Measurements from ENCODE around the gene MEPCE.
A peak's percentile ranks its signal among the peaks of the same experiment; 100 is the strongest.

MEPCE gene

DNA sequence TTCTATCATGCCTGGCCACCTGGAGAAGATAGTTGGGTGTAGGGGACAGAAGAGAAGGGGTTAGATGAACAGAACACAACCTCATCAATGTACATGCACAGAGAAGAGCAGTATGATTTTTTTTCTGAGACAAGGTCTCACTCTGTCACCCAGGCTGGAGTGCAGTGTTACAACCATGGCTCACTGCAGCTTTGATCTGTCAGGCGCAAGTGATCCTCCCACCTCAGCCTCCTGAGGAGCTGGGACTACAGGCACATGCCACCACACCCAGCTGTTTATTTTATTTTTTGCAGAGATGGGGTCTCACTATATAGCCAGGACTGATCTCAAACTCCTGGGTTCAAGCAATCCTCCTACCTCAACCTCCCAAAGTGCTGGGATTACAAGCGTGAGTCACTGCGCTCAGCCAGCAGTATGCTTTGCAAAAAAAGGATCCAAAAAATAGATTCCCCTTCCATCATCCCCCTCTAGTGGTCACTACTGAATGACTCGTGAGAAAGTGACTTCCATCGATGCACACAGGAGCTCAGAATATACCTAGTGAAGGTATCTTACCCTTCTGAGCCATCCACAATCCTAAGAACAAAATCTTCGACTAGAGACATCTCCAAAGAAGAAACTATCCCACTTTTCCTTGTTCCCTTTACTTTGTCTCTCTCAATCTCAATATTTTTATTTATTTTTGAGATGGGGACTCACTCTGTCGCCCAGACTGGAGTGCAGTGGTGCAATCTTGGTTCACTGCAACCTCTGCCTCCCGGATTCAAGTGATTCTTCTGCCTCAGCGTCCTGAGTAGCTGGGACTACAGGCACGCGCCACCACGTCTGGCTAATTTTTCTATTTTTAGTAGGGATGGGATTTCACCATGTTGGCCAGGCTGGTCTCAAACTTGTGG lies 22.1 kb upstream of the MEPCE start:
- FAIRE-seq, result no peak

- FAIRE-seq, result no peak
These were observed 18.5 kb upstream of the MEPCE start for GRCh38 chr7:100411101-100411500.

DNA sequence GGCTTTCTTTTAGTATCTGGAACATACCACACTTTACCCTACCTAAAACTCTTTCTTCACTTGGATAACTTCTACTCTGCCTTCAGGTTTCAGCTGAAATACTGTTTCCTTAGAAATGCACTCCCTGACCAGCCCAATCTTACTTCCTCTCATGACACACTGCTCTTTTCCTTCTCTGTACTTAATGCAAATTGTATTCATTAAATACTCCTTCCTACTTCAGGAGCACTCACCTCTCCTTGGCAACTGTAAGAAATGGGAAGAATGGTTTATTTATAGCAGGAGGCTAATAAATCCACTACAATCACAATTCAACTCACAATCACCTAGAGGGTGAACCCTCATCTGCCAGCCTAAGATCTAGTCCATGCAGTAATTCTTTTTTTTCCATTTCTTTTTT lies 16.3 kb upstream of the MEPCE start:
- no peak for FAIRE-seq

GRCh38 chr7:100413889-100414288 lies 15.7 kb upstream of the MEPCE start:
- no peak for FAIRE-seq

DNA sequence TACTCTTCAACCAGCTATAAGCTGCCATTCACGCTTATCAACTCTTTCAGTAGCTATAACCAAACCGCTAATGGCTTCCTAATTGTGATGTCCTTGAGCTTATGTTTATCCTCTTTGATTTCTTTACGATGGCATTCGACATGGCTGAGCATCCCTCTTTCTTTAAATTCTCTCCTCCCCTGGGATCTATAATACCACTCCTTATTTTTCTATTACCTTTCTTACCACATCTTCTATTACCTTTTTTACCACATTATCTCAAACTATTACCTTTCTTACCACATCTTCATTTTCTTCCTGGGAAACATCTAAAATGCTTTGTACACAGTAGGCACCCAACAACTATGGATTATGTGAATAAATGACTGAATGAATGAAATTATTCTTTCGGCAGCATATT lies 14.2 kb upstream of the MEPCE start:
- no peak for FAIRE-seq

- no peak for FAIRE-seq
These were observed 10.5 kb upstream of the MEPCE start for GRCh38 chr7:100418930-100419659.

DNA sequence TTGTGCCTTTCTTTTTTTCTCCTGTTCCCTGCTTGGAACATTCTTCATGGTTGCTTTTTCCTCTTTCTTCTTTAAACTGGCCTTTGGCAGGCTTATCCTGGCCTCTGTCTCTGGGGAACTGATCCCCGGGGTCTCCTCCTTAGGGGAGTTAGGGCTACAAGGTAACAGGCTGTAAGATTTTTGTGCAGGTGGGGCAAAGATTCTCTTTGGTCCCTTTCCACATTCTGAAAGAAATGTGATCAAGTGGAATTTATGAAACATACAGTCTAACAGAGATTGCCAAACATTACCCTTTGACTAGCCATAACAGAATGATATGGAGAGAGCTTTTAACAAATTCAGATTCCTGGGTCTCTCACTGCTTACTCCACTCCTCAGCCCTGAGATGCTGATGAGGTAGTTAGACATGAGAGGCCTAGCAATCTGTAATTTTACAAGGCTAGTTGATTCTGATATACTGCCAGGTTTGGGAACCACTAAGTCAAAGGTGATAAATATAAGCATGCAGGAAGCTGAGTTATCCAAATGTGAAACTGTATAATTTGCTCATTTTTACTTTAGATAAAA lies 9.9 kb upstream of the MEPCE start:
- FAIRE-seq, result no peak

DNA sequence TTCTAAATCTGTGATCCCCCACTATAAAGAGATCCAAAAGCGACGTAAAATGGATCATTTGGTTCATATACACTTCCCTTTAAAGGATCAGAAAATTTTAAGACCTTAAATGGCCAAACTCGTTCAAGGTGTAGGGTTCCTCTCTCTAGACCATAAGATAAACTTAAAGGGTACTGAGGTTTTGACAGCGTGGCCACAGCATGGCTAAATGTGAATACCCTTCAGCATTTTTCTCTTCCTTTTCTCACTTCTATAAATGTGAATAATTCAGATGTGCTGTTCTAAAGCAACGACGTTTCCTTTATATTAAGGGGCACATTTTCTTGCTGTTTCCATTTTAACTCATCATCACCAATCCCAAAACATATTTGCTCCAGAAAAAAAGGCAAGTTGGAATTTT lies 6.3 kb upstream of the MEPCE start:
- no peak for FAIRE-seq

- no peak for FAIRE-seq
These were observed 4.3 kb upstream of the MEPCE start for GRCh38 chr7:100425347-100425746.

- no peak for FAIRE-seq
These were observed 3.1 kb upstream of the MEPCE start for GRCh38 chr7:100426516-100426915.

DNA sequence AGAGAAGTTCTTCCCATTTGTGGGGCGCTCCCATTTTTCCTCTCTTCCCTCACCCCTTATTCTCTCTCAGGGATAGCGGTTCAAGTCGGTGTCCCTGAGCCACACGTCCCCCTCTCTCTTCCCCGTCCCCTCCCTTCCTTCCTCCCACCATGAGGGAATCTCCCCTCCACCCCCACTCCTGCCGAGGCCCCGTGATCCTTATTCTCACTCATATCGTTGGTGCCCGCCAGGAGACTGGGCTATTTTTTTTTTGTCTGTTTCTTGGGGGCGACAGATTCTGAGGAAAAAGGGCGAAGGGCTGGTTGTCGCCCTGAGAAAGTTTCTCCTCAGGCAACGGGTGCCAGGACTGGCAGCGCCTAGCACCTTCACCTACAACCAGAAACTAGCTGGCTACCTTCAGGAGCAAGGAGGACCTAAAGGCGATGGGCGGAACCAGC lies 1.9 kb upstream of the MEPCE start:
- no peak for FAIRE-seq

GRCh38 chr7:100428199-100428966 lies 1.2 kb upstream of the MEPCE start, which contains the start of gene ZCWPW1:
TSS of gene ZCWPW1 (minus strand) at chr7:100428703. CDS start at chr7:100420649, 8,054 bp downstream.
- peak; percentile 88 for FAIRE-seq

GRCh38 chr7:100428967-100429636 lies 529 bp upstream of the MEPCE start:
- FAIRE-seq, result peak; percentile 38

- no peak for FAIRE-seq
These were observed 1.1 kb downstream of the MEPCE start for GRCh38 chr7:100430493-100431285.

DNA sequence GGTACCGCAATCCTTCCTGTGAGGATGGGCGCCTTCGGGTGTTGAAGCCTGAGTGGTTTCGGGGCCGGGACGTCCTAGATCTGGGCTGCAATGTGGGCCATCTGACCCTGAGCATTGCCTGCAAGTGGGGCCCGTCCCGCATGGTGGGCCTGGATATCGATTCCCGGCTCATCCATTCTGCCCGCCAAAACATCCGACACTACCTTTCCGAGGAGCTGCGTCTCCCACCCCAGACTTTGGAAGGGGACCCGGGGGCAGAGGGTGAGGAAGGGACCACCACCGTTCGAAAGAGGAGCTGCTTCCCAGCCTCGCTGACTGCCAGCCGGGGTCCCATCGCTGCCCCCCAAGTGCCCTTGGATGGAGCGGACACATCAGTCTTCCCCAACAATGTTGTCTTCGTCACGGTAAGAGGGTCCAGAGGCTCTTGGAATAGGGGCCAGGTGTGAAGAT lies 1.7 kb downstream of the MEPCE start:
- no peak for FAIRE-seq

DNA sequence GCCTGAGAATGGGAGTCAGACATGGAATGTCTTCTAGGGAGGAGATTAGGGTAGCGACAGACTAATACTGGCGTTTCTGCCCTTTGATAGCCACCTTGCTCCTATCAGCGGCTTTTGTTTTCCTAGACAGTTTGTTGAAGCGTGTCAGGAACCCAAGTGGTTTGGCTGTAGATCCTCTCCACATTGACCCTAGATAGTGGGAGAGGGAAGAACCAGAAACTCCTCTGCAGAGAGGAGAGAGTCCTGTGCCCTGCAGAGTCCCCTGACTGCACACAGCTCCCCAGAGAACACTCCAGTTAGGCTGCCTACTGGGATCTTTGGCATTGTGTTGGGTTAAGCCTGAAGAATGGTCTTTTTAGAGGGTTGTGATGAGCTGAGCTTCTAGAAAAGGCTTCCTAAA lies 2.4 kb downstream of the MEPCE start:
- FAIRE-seq, result no peak

DNA sequence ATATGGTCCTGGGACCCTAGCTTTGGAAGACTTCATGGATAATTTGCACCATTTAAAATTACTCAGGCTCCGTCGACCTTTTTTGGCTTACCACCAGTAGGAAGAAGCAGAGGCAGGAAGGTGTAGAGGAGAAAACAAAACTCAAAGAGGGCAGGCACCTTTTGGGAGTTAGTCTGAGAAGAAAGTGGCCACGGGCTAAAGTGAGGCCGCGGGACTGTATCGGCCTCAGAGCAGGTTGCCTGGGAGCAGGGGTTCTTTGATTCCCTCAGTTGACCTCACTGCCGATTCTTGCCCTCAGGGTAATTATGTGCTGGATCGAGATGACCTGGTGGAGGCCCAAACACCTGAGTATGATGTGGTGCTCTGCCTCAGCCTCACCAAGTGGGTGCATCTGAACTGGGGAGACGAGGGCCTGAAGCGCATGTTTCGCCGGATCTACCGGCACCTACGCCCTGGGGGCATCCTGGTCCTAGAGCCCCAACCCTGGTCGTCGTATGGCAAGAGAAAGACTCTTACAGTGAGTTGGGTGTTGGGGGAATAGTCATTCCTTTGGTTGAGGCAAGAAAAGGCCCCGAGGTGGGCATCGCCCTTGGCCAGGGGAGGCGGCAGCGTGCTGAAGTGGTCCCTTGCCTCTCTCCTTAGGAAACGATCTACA lies 3.1 kb downstream of the MEPCE start:
- FAIRE-seq, result no peak

GRCh38 chr7:100433276-100433591 lies 3.6 kb downstream of the MEPCE start:
- no peak for FAIRE-seq

GRCh38 chr7:100433592-100434296 lies 4.1 kb downstream of the MEPCE start:
- no peak for FAIRE-seq

All from islet of Langerhans (tissue), 1 donor.